SK-N-SH treated with all-trans-retinoic acid at 6 μM for 48 hours (cell line): ENCODE measurements around the gene EEIG1.

ENCODE experiments used
- ARNTL ChIP-seq: fragments of 450-650 bp; formaldehyde crosslinking; IDR thresholded peaks from 2 replicates; pipeline ENCODE4 v1.5.0; 2020; ENCODE audit warnings: low read depth, mild to moderate bottlenecking, moderate library complexity, borderline replicate concordance
- ESRRG ChIP-seq: fragments of 250-450 bp; sonication (Bioruptor Pico); IDR thresholded peaks from 2 replicates; pipeline ENCODE4 v1.6.1; 2021; ENCODE audit warnings: mild to moderate bottlenecking
- RARB ChIP-seq: fragments of 250-450 bp; sonication (Bioruptor Pico); IDR thresholded peaks from 2 replicates; pipeline ENCODE4 v1.8.0; 2021; ENCODE audit warnings: mild to moderate bottlenecking, moderate library complexity
- TSHZ2 ChIP-seq: fragments of 250-450 bp; sonication (Bioruptor Pico); IDR thresholded peaks from 2 replicates; pipeline ENCODE4 v1.5.0; 2020; ENCODE audit warnings: mild to moderate bottlenecking, moderate library complexity
- ZFP3 ChIP-seq: fragments of 250-450 bp; sonication (Bioruptor Pico); IDR thresholded peaks from 2 replicates; pipeline ENCODE4 v1.5.0; 2020; ENCODE audit warnings: mild to moderate bottlenecking, moderate library complexity

GRCh38 chr9:127935765-127936221 is 45.0 kb downstream of the EEIG1 start:
- TF ChIP-seq ZFP3 (CRISPR knock-in tag): no peak
- TF ChIP-seq RARB (CRISPR knock-in tag): no peak
- no peak for TF ChIP-seq ESRRG (CRISPR knock-in tag)
- TF ChIP-seq TSHZ2: no peak
- TF ChIP-seq ARNTL (CRISPR knock-in tag): no peak
